GM21528 (cell line): ENCODE results near the gene MR1.

Source experiments
- ATAC-seq: cut with Tn5 transposase; IDR thresholded peaks from one replicate; pipeline ENCODE4 v1.9.1; 2021; ENCODE audit warnings: mild to moderate bottlenecking, moderate library complexity; ENCODE audit not compliant: unreplicated experiment, low FRiP score

Gene MR1

GRCh38 chr1:181089017-181089675 lies 55.4 kb downstream of the MR1 start:
- ATAC-seq = peak; percentile 9

DNA sequence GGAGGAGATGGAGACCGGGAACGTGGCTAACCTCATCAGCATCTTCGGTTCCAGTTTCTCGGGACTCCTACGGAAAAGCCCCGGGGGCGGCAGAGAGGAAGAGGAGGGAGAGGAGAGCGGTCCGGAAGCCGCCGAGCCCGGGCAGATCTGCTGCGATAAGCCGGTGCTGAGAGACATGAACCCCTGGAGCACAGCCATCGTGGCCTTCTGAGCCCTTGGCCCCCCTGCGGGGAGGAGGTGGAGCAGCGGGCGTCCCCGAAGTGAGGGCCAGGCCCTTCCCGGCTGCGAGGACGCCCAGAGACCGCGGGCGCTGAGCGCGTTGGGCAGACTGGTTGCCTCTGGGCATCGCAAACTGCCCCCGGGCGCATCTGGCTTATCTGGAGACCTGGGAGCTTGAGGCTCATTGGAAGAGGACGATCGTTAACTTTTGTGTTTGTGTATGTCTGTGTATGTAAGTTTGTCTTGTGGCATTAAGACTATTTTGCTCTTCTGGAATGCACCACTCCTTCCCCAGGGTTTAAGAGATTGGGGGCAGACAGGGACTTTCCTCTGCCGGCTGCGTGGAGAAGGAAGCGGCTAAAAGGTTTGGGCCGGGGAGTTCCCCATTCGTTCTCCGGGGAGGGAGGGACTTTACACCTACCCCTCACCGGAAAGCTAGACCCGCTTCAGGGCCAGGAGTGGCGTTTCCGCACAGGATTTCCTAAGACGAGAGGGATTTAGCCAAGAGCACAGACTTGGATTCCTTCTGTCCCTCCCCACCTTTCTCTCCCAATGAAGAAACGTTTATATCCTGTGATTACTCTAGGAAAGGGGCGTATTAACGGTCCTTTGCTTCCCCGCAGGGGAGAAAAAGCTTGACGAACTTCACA lies 56.1 kb downstream of the MR1 start:
- ATAC-seq = peak; percentile 34

DNA sequence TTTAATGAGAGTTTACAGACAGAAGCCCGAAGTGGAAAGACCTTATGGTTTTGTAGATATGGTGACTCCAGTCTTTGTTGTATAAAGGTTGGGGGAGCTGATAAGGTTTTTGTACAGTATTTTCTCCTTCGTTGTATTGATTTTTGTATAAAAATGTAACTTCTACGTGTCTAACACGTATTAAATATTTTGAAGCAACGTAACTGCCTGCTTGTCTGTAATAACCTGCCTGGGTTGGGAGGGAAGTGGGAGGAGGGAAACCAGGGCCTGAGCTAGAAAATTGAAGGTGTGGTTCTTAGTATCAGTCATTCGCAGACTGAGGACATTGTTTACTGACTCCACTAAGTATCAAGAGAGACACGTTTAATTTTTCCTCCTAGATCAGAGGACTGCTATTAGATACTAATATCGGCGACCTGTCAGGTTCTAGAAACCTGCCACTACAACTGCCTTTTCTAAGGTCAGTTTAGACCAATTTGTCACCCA lies 56.9 kb downstream of the MR1 start:
- ATAC-seq = no peak

GRCh38 chr1:181091309-181092040 lies 57.7 kb downstream of the MR1 start:
- ATAC-seq = no peak

GRCh38 chr1:181092056-181092455 lies 58.3 kb downstream of the MR1 start:
- ATAC-seq = no peak

- ATAC-seq = no peak
These were observed 59.2 kb downstream of the MR1 start for GRCh38 chr1:181092883-181093458.

DNA sequence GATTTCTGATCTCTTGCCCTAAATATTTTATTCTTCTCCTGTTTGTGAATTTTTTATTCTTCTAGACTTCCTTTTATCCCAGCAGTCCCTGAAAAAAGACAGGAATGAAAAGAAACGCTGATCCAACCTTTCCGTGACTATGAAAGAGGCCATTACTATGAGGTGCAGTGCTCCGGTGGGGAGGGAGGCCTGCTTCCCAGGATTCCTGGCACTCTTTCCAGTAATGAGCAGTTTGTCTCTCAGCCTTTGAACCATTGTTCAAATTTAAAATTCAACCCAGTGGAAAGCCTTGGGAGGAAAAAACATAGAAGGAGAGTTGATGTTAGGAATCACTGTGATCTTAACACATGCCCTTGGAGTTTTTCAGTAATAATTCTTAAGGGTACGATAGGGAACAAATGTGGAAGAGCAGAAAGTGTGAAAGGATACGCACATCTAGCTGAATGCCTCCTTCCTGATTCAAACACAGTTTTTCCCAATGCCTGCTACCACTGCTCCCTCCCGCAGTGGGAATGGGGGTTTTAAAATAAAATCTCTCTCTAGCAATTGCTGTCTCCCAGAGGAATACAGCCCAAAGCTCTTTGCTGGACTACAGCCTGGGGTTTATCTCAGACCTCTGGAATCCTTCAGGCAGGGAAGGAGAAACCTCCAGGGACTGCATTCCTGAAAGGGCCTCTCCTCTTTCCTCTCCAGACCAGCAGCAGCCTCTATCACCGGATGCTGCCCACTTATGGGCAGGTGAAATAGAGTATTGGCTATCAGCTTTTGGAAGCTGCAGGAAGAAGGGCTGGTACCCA lies 60.8 kb downstream of the MR1 start:
- no peak for ATAC-seq

DNA sequence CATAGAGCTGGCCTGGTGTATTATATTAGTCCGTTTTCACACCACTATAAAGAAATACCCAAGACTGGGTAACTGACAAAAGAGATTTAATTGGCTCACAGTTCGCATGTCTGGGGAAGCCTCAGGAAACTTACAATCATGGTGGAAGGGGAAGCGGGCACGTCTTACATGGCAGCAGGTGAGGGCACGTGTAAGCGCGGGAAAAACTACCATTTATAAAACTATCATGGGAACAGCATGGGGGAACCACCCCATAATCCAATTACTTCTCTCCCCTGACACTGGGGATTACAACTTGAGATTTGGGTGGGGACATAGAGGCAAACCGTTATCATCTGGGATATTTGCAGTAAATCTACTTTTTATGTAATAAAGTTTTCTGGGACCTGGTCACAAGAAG lies 61.5 kb downstream of the MR1 start:
- ATAC-seq = no peak

DNA sequence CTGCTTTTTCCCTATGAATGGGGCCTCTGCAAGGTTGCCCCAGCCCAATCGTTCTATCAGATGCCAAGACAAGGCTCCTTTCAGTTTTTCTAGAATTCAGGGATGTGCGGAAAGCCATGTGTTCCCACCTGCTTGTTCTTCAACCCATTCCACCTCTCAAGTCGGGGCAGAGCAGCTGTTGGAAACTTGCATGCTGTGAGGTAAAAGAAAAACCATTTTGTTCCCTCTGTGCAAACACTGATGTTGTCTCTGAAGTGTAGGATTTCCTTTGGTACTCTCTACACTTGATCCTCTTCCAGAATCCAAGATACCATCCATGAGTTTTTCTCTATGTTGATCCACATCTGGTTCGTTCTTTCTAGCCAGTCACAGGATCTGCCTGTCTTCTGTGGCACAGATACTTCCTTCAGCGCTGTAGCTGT lies 62.0 kb downstream of the MR1 start:
- no peak for ATAC-seq

DNA sequence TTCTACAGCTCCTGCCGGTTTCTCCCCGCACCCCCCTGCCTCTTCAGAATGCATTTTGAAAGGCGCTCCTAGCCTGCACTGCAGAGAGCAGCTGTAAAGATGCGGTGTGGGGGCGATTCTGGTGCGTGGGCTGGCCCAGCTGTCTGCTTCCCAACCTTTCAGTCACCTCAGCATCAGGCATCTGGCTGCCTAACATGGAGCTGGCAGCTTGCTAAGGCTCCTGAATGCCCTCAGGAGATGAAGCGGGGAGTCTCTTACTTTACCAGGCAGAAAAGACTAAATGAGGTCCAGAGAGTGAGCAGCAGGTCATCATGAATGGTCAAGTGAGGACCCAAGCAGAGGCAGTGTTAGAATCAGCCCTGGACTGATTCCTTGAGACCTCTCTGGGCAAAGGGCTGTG lies 63.5 kb downstream of the MR1 start:
- no peak for ATAC-seq

DNA sequence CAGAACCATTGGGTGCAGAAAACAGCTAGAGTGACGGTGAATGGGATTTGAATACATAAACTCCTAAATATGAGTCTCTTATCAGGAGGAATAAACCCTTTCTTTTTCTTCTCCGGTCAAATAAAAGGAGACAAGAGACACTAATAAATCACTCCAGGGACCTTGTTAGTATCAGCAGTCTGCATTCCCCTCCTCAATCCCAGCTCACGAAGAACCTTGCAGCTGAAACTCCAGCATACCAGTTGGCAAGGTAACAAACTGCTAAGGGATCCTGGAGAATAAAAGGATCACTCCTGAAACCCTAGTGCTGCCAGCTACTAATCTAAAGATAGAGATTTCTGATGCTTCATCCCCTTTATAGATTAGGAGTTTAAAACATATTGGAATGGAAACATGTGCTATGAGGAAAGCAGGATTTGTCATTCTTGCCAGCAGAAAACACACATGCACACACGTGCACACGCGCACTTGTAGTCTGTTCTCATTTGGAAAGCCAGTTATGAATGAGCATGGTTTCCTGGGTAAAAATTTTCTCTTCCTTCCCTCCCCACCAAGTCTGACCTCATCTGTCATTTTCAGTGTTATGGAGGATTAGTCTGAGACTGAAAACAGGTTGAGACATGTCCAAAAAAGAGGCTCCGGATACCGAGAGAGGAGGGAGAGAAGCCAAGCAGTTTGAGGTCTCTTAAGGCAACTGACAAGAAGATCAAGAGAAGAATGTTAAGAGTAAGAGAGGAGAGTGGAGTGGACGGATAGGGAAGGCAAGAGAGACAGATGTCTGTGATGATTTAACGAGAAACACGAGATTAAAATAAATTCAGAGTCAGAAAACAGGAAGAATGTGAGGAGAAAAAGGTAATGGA lies 65.6 kb downstream of the MR1 start:
- peak; percentile 61 for ATAC-seq

DNA sequence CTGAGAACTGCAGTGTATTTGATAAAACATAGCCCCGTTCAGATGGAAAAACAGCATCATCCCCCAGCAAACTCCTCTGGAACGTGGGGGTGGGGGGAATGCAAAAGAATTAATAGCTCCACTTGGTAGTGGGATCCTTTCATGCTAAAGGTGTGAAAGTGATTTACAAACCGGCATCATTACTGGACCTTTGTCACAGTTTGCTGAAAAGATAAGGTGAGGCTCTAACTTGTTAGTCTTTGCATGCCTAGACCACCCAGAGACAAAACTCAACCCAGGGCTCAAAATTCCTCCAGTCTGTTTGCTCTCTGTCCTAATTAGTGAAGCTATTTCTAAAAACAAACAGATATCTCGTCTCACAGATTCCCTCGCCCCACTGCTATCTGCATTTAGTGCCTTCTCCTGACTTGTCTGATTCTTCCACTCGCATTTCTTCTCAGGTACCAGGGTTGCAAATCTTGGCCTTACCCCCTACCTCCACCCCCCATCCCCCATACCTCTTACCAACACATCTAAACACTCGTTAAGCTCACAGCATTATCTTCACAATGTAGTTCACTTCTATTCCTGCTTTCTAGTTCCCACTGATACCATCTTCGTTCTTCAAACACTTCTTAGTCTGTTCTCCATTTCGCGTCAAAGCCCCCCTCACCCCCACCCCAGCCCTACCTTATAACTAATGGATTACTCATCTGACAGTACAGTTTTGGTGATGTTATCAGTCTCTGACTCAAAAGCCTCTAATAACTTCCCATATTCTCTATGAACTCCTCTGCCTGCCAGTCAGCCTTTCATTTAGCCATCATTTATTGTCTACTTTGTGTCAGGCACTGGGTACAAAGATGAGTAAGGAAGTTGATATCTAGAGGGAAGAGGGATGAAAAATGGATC lies 66.5 kb downstream of the MR1 start:
- no peak for ATAC-seq

DNA sequence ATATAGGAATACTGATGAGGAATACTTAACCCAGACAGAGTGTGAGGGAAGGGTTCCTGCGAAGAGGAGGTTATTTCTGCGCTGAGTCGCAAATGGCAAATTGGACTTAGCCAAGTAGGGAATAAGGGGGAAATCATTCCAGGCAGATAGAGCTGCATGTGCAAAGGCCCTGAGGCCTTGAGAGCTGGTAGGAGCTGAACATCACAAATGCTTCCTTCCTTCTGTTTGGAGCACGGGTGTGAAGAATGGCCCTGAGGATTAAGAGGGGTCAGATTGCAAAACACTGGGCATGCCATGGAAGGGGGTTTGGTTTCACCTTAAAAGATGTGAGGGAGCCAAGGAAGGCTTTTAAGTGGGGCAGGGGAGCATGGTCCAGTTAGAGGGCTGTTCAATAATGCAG lies 67.2 kb downstream of the MR1 start:
- ATAC-seq = no peak

DNA sequence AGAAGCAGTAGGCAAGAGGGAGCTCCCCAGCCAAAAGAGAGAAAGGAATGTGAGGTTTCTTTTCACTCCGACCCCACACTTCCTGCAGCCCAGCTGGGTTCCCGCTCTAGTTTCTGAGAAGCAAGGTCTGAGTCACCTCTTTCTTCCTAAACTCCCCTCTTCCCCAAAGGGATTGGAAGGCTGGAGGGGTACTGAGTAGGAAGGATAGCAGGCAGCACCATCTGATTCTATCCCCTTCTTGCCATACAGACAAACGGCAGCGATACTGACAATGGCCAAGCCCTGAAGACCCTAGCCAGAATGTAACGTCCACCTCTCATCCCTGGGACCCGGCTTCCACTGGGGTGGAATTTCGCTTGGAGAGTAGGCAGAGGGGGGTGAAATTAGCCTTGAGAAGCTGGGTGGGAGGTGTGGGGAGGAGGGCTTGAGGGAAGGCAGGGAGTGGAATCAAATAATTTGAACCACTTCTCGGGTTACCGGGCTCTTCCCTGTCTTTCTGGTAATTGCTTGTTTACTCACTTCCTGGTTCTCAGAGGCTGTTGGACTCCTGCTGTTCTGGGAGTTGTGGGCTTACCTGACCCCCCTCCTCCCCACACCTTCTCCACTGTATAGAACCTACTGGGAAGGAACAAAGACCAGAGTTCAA lies 67.9 kb downstream of the MR1 start:
- ATAC-seq = no peak

DNA sequence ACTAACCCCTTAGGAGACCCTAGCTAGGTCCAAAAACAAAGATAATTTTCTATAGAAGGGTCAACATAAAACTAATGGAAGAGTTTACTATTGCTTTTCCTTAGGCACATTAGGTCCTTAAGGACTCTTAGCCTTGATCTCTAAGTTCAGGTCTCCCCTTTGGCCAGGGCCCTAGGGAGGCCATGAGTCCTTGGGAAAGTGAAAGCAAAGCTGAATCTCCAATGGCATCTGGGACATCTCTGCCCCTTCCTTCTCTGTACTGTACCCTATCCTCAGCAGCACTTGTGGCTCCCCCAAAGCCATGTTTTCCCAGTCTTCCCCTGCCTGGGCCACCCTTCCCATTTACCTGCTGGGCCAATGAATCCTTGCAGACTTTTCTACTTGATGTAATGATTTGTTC lies 69.1 kb downstream of the MR1 start:
- no peak for ATAC-seq

DNA sequence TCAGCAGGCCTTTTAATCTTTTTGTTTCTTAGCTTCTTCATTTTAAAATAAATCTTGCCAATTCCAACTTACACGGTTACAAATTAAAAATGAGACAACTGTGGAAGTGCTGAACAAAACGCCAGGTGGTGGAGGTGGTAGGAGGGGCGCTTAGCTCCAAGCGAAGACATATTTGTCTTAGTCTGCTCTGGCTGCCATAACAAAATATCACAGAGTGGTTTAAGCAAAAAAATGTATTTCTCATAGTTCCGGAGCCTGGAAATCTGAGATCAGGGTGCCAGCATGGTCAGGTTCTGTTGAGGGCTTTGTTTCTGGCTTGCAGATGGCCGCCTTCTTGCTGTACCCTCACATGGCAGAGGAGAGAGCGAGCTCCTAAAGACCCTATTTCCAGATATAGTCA lies 69.6 kb downstream of the MR1 start:
- no peak for ATAC-seq

GRCh38 chr1:181104042-181104789 lies 70.4 kb downstream of the MR1 start:
- peak; percentile 41 for ATAC-seq
